GM19468 (cell line): ENCODE data around the gene CMTM7.
"Not testable (repeated sequence)": the region's sequence is repeated elsewhere in the genome, so short reads cannot be mapped to it uniquely, and the experiment has no call there.

ENCODE experiments used
- ATAC-seq: cut with Tn5 transposase; IDR thresholded peaks from one replicate; pipeline ENCODE4 v1.9.1; 2021; ENCODE audit warnings: mild to moderate bottlenecking, moderate library complexity, moderate number of reproducible peaks; ENCODE audit not compliant: unreplicated experiment; ENCODE audit errors: extremely low read depth

CMTM7 gene

GRCh38 chr3:32454731-32455608 is 63.3 kb downstream of the CMTM7 start:
- no peak for ATAC-seq

DNA sequence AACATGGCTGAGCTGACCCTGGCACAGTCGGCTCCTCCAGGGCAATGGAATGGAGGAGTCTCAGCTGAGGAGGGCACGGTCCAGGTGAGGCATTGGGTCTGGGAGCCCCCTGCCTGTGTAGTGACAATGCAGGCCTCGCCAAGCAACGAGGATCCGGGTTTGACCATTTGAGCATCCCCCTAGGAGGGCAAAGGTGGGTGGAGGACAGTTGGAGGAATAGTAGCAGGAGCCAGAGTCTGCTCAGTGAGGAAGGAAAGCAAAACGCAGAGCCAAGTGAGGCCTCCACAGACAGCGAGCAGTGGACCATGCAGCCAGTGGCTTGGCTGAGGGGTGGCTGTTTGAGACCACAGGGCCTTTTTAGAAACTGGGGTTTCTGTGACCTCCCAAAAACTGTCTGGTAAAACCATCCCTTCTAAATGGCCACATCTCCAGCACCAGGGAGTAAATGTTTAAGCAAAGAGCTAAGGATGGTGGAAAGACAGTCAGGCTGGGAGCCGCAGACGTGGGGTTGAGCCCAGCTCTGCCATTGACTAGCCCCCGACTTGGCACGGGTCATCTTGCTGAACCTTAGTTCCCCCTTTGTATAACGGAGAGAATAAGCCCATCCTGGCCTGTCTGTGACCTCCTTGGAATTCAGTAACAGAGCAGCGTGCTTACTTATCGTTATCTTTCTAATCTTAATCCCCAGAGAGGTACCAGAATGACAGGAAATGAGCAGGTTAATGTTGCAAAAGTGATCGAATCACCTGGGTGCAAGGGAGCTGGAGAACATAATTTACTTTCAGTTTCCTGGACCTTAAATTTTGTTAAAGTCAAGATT is 64.2 kb downstream of the CMTM7 start:
- ATAC-seq, result no peak

- no peak for ATAC-seq
Measured at GRCh38 chr3:32456429-32457130, 64.9 kb downstream of the CMTM7 start.

DNA sequence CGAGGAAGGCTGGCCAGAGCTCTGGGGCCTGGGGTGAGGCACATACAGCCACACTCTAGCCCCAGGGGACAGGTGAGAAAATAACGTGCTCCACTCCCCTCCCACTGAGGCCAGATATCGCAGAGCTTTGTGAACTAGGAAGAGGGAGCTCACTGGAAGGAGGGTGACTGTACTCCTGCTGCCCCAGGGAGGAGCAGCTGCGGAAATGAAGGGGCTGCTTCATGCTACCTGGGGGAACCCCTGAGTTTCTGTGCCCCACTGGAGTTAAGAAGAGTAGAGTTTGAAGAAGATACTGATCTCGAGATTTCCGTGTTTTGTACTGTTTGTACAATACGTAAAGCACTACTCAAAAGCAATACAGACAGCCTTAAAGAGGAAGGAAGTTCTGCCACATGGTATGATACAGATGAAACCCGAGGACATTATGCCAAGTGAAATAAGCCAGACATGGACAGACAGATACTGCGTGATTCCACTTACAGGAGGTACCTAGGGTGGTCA is 66.4 kb downstream of the CMTM7 start:
- ATAC-seq, result no peak

- ATAC-seq, result no peak
Measured at GRCh38 chr3:32459450-32459849, 67.8 kb downstream of the CMTM7 start.

GRCh38 chr3:32460031-32460749 is 68.5 kb downstream of the CMTM7 start:
- peak; percentile 71 for ATAC-seq

GRCh38 chr3:32460817-32461496 is 69.3 kb downstream of the CMTM7 start:
- ATAC-seq, result not testable (repeated sequence)

DNA sequence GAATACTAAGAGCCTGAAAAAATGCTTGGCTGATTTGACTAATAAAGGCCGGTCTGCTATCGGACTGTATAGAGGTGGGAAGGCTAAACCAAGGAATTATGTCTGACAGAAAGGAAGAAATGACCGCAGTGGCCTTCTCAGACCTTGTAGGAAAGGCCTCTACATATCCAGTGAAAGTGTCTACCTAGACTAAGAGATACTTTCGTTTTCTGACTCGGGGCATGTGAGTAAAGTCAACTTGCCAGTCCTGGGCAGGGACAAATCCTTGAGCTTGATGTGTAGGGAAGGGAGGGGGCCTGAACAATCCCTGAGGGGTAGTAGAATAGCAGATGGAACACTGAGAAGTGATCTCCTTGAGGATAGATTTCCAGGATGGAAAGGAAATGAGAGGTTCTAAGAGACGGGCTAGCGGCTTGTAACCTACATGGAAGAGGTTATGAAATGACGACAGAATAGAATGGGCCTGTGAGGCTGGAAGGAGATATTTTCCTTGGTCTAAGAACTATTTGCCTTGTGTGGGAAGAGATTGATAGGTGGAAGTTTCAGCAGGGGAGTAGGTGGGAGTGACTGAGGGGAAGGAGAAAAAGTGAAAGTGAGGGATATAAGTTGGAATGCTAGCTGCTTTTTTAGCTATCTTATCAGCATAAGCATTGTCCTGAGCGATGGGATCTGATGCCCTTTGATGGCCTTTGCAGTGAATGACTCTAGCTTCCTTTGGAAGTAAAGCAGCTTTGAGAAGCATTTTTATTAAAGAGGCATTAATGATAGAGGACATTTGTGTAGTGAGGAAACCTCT is 70.7 kb downstream of the CMTM7 start:
- ATAC-seq, result not testable (repeated sequence)

GRCh38 chr3:32463415-32463814 is 71.8 kb downstream of the CMTM7 start:
- not testable (repeated sequence) for ATAC-seq

DNA sequence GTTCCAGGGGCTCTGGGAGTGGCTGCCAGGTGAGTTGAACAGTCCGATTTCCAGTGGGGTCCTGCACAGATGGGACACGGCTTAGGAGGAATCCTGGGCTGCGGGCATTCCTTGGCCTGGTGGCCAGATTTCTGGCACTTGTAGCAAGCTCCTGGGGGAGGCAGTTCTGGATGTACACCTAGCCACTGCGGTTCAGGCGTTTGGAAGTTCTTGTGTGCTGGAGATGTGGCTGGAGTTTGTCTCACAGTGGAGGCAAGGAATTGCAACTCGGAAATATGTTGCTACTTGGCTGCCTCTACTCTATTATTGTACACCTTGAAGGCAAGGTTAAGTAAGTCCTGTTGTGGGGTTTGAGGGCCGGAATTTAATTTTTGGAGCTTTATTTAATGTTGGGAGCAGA is 73.1 kb downstream of the CMTM7 start:
- not testable (repeated sequence) for ATAC-seq

GRCh38 chr3:32466808-32467207 is 75.2 kb downstream of the CMTM7 start:
- ATAC-seq, result not testable (repeated sequence)

GRCh38 chr3:32467333-32468070 is 75.8 kb downstream of the CMTM7 start:
- ATAC-seq, result peak; percentile 59

GRCh38 chr3:32469151-32469874 is 77.7 kb downstream of the CMTM7 start:
- no peak for ATAC-seq

DNA sequence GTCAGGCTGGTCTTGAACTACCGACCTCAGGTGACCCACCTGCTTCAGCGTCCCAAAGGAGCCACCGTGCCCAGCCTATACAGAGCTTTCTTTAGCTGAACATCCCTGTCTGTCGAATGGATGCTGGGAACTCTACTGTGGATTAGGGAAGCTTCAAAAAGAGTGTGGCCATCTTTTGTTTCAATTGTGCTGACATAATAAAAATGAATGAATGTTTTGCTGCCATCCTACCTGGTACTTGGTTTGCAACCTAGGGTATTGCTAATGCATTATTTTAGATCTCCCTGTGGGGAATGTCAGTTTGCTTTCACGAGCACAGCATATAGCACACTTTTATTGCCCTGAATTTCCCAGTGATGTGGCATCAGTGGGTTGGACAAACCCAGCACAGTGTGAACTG is 78.7 kb downstream of the CMTM7 start:
- no peak for ATAC-seq

DNA sequence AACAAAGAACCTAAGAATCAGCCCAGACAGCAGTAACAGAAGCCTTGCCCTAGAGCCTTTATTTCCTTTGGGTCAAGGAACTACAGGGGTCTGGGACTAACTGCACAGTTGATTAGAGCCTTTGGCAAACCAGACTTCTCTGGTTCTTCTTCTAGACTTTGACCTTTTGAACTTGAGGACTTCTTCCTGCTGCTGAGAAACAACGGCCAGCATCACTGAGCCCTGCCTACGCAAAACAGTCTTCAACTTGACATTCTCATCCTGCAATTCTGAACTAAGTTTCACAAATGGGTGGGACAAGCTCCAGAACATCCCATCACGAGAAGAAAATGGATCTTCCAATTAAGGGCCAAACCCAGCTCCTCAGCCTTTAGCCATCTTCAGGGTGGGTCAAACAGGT is 79.6 kb downstream of the CMTM7 start:
- ATAC-seq, result no peak

- not testable (repeated sequence) for ATAC-seq
Measured at GRCh38 chr3:32472151-32472550, 80.5 kb downstream of the CMTM7 start.

GRCh38 chr3:32474201-32474600 is 82.5 kb downstream of the CMTM7 start:
- ATAC-seq, result no peak
